Immature natural killer cell (primary cell): ENCODE data around the gene SYT15. TPM values are rescaled to one million over a fixed set of nuclear protein-coding genes. Genes with fewer than 3 reads are reported as not detected.
"Not testable (repeated sequence)": the region's sequence is repeated elsewhere in the genome, so short reads cannot be mapped to it uniquely, and the experiment has no call there.

ENCODE experiments used
- DNase-seq, 3 donors: peaks; one replicate each; pipeline ENCODE4 v3.0.0; 2022; ENCODE audit warnings: mixed read lengths in 1 of 3
- H3K27ac Mint-ChIP-seq, 6 donors: one replicate each; pipeline ENCODE4 v1.8.0; 2020; ENCODE audit warnings: mixed read lengths in 6 of 6, mild to moderate bottlenecking in 5 of 6, inconsistent platforms in 4 of 6, moderate library complexity in 3 of 6
- H3K27me3 Mint-ChIP-seq, 3 donors: one replicate each; pipeline ENCODE4 v1.8.0; 2020 to 2021; ENCODE audit warnings: low read depth in 3 of 3, mild to moderate bottlenecking in 3 of 3, mixed read lengths in 3 of 3, moderate library complexity in 3 of 3, inconsistent platforms in 1 of 3
- H3K36me3 Mint-ChIP-seq, 3 donors: one replicate each; pipeline ENCODE4 v1.8.0; 2020; ENCODE audit warnings: mixed read lengths in 3 of 3, inconsistent platforms in 2 of 3, mild to moderate bottlenecking in 2 of 3
- H3K4me1 Mint-ChIP-seq, 2 donors: one replicate each; pipeline ENCODE4 v1.8.0; 2020; ENCODE audit warnings: inconsistent platforms in 2 of 2, mild to moderate bottlenecking in 2 of 2, mixed read lengths in 2 of 2, moderate library complexity in 1 of 2
- H3K4me3 Mint-ChIP-seq, 5 donors: one replicate each; pipeline ENCODE4 v1.8.0; 2020; ENCODE audit warnings: mild to moderate bottlenecking in 5 of 5, mixed read lengths in 5 of 5, inconsistent platforms in 3 of 5, moderate library complexity in 3 of 5
- H3K9me3 Mint-ChIP-seq, 6 donors: one replicate each; pipeline ENCODE4 v1.8.0; 2020; ENCODE audit warnings: mild to moderate bottlenecking in 6 of 6, mixed read lengths in 6 of 6, inconsistent platforms in 4 of 6, moderate library complexity in 3 of 6
- polyA plus RNA-seq, 3 donors: library from polyadenylated mRNA; unstranded; fragments of 300-500 nt; fragmentation: Illumina TruSeq; gene quantifications; one replicate each; pipeline ENCODE4 v1.2.3, GENCODE V29; 2021

SYT15 gene
- polyA plus RNA-seq = under 1 TPM in 2 of 3 donors, not detected in 1; 0.06 to 0.07 TPM

GRCh38 chr10:46578474-46579178 is at the start of gene SYT15:
Gene SYT15, plus strand, starts transcription at chr10:46579128. Its CDS starts 41 bp downstream, at chr10:46579169.
- not testable (repeated sequence) for H3K4me1 Mint-ChIP-seq, H3K27ac Mint-ChIP-seq, DNase-seq, H3K27me3 Mint-ChIP-seq, H3K9me3 Mint-ChIP-seq, H3K4me3 Mint-ChIP-seq, H3K36me3 Mint-ChIP-seq

GRCh38 chr10:46529742-46530141 is 49.2 kb upstream of the SYT15 start:
- not testable (repeated sequence) for H3K4me3 Mint-ChIP-seq, H3K27ac Mint-ChIP-seq, H3K36me3 Mint-ChIP-seq, H3K27me3 Mint-ChIP-seq, H3K4me1 Mint-ChIP-seq, H3K9me3 Mint-ChIP-seq, DNase-seq

GRCh38 chr10:46530249-46531186 is 48.4 kb upstream of the SYT15 start:
- no peak for DNase-seq
- Mint-ChIP-seq H3K4me1 (no peaks in the 10 kb centered on the region), H3K27me3 (peaks cover 0 to 4% (median 0%) of the 10 kb centered on the region in 3 donors), H3K36me3 (no peaks in the 10 kb centered on the region), H3K4me3 (no peak overlapping the region), H3K9me3 (no peaks in the 10 kb centered on the region), H3K27ac (no peak overlapping the region)

GRCh38 chr10:46532256-46532655 is 46.7 kb upstream of the SYT15 start:
- H3K4me1 Mint-ChIP-seq, H3K4me3 Mint-ChIP-seq, H3K27ac Mint-ChIP-seq, DNase-seq, H3K36me3 Mint-ChIP-seq, H3K27me3 Mint-ChIP-seq, H3K9me3 Mint-ChIP-seq: not testable (repeated sequence)

GRCh38 chr10:46534828-46535524 is 44.0 kb upstream of the SYT15 start:
- H3K9me3 Mint-ChIP-seq = no peaks in the 10 kb centered on the region
- no peak for DNase-seq
- peaks cover 0 to 3% of the 10 kb centered on the region in 2 donors for H3K4me1 Mint-ChIP-seq
- H3K36me3 Mint-ChIP-seq = no peaks in the 10 kb centered on the region
- H3K4me3 Mint-ChIP-seq = no peak overlapping the region
- H3K27me3 Mint-ChIP-seq = peaks cover 0 to 11% (median 3%) of the 10 kb centered on the region in 3 donors
- no peak overlapping the region for H3K27ac Mint-ChIP-seq

GRCh38 chr10:46536171-46536570 is 42.8 kb upstream of the SYT15 start:
- H3K4me3 Mint-ChIP-seq = no peak overlapping the region
- H3K36me3 Mint-ChIP-seq = no peaks in the 10 kb centered on the region
- H3K27me3 Mint-ChIP-seq = peaks cover 5 to 16% (median 8%) of the 10 kb centered on the region in 3 donors
- no peak overlapping the region for H3K27ac Mint-ChIP-seq
- no peaks in the 10 kb centered on the region for H3K9me3 Mint-ChIP-seq
- H3K4me1 Mint-ChIP-seq = peaks cover 4 to 11% of the 10 kb centered on the region in 2 donors
- DNase-seq = no peak

GRCh38 chr10:46536781-46537180 is 42.1 kb upstream of the SYT15 start:
- H3K27me3 Mint-ChIP-seq = peaks cover 5 to 16% (median 8%) of the 10 kb centered on the region in 3 donors
- H3K4me3 Mint-ChIP-seq = no peak overlapping the region
- no peaks in the 10 kb centered on the region for H3K9me3 Mint-ChIP-seq
- H3K36me3 Mint-ChIP-seq = no peaks in the 10 kb centered on the region
- H3K27ac Mint-ChIP-seq = no peak overlapping the region
- peaks cover 4 to 11% of the 10 kb centered on the region in 2 donors for H3K4me1 Mint-ChIP-seq
- no peak for DNase-seq

GRCh38 chr10:46537309-46537708 is 41.6 kb upstream of the SYT15 start:
- peaks cover 5 to 18% (median 8%) of the 10 kb centered on the region in 3 donors for H3K27me3 Mint-ChIP-seq
- no peak overlapping the region for H3K27ac Mint-ChIP-seq
- H3K4me3 Mint-ChIP-seq = no peak overlapping the region
- H3K9me3 Mint-ChIP-seq = peaks cover 0 to 2% (median 0%) of the 10 kb centered on the region in 6 donors
- no peaks in the 10 kb centered on the region for H3K36me3 Mint-ChIP-seq
- no peak for DNase-seq
- H3K4me1 Mint-ChIP-seq = peaks cover 6 to 16% of the 10 kb centered on the region in 2 donors

- H3K27me3 Mint-ChIP-seq = peaks cover 7 to 19% (median 9%) of the 10 kb centered on the region in 3 donors
- H3K27ac Mint-ChIP-seq = no peak overlapping the region
- H3K4me1 Mint-ChIP-seq = peaks cover 7 to 19% of the 10 kb centered on the region in 2 donors
- no peak for DNase-seq
- peaks cover 0 to 3% (median 0%) of the 10 kb centered on the region in 6 donors for H3K9me3 Mint-ChIP-seq
- H3K4me3 Mint-ChIP-seq = no peak overlapping the region
- H3K36me3 Mint-ChIP-seq = no peaks in the 10 kb centered on the region
These were observed 40.8 kb upstream of the SYT15 start for GRCh38 chr10:46538155-46538554.

- H3K9me3 Mint-ChIP-seq = peaks cover 0 to 3% (median 0%) of the 10 kb centered on the region in 6 donors
- H3K4me1 Mint-ChIP-seq = peaks cover 7 to 19% of the 10 kb centered on the region in 2 donors
- H3K27ac Mint-ChIP-seq = no peak overlapping the region
- H3K27me3 Mint-ChIP-seq = peaks cover 7 to 21% (median 9%) of the 10 kb centered on the region in 3 donors
- no peaks in the 10 kb centered on the region for H3K36me3 Mint-ChIP-seq
- no peak overlapping the region for H3K4me3 Mint-ChIP-seq
- no peak for DNase-seq
These were observed 40.1 kb upstream of the SYT15 start for GRCh38 chr10:46538717-46539426.

- H3K4me1 Mint-ChIP-seq = peaks cover 7 to 19% of the 10 kb centered on the region in 2 donors
- H3K27ac Mint-ChIP-seq = no peak overlapping the region
- peak overlapping the region in 1 of 5 donors; percentile 52 for H3K4me3 Mint-ChIP-seq
- H3K27me3 Mint-ChIP-seq = peaks cover 7 to 24% (median 11%) of the 10 kb centered on the region in 3 donors
- H3K9me3 Mint-ChIP-seq = peaks cover 0 to 3% (median 0%) of the 10 kb centered on the region in 6 donors
- DNase-seq = no peak
- H3K36me3 Mint-ChIP-seq = no peaks in the 10 kb centered on the region
These were observed 39.1 kb upstream of the SYT15 start for GRCh38 chr10:46539596-46540411.

- no peak for DNase-seq
- peaks cover 9 to 24% (median 11%) of the 10 kb centered on the region in 3 donors for H3K27me3 Mint-ChIP-seq
- H3K4me1 Mint-ChIP-seq = peaks cover 7 to 19% of the 10 kb centered on the region in 2 donors
- peak overlapping the region in 4 of 5 donors; percentile 29 to 52 (median 33) for H3K4me3 Mint-ChIP-seq
- H3K27ac Mint-ChIP-seq = no peak overlapping the region
- H3K36me3 Mint-ChIP-seq = no peaks in the 10 kb centered on the region
- peaks cover 0 to 3% (median 0%) of the 10 kb centered on the region in 6 donors for H3K9me3 Mint-ChIP-seq
These were observed 38.4 kb upstream of the SYT15 start for GRCh38 chr10:46540412-46541016.
